ENCODE measurements around the gene C3orf20. TPM values are rescaled to one million over a fixed set of nuclear protein-coding genes. Genes with fewer than 3 reads are reported as not detected.

Gene C3orf20
- total RNA-seq, 1 donor from 2014 or later: not detected

DNA sequence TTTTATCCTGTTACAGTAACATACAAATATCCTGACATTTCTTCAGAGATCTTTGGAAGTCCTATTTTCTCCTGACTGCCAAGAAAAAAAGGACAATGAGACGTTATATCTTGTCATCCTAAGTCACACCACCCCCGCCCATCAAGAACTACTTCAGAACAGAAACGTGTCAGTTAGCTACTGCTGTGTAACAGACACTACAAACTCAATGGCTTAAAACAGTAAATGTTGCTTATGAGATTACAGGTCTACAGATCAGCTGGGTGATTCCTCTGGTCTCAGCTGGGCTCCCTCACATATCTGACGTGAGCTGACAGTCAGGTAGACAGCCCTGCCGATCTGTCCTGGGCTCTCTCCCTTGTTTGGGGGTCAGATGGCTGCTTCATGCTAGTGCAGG, 43.8 kb upstream of the C3orf20 start:
- TF ChIP-seq, protein P1, sequence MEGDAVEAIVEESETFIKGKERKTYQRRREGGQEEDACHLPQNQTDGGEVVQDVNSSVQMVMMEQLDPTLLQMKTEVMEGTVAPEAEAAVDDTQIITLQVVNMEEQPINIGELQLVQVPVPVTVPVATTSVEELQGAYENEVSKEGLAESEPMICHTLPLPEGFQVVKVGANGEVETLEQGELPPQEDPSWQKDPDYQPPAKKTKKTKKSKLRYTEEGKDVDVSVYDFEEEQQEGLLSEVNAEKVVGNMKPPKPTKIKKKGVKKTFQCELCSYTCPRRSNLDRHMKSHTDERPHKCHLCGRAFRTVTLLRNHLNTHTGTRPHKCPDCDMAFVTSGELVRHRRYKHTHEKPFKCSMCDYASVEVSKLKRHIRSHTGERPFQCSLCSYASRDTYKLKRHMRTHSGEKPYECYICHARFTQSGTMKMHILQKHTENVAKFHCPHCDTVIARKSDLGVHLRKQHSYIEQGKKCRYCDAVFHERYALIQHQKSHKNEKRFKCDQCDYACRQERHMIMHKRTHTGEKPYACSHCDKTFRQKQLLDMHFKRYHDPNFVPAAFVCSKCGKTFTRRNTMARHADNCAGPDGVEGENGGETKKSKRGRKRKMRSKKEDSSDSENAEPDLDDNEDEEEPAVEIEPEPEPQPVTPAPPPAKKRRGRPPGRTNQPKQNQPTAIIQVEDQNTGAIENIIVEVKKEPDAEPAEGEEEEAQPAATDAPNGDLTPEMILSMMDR (IDR thresholded peaks at IDR 0.05): no peak
- peaks cover 12% of the 10 kb centered on the region for H3K27me3 Mint-ChIP-seq (ENCODE audit: low read depth)
- H3K4me3 Mint-ChIP-seq (ENCODE audit: unreplicated experiment): no peak overlapping the region
- H3K27ac Mint-ChIP-seq (ENCODE audit: unreplicated experiment): no peak overlapping the region
- H3K9me3 Mint-ChIP-seq (ENCODE audit: low read depth): peaks cover 7% of the 10 kb centered on the region
- peaks cover 6% of the 10 kb centered on the region for H3K4me1 Mint-ChIP-seq (ENCODE audit: low read depth)
- DNase-seq (ENCODE audit: low spot score): no peak
- H3K36me3 Mint-ChIP-seq (ENCODE audit: low read depth): peaks cover 1% of the 10 kb centered on the region

DNA sequence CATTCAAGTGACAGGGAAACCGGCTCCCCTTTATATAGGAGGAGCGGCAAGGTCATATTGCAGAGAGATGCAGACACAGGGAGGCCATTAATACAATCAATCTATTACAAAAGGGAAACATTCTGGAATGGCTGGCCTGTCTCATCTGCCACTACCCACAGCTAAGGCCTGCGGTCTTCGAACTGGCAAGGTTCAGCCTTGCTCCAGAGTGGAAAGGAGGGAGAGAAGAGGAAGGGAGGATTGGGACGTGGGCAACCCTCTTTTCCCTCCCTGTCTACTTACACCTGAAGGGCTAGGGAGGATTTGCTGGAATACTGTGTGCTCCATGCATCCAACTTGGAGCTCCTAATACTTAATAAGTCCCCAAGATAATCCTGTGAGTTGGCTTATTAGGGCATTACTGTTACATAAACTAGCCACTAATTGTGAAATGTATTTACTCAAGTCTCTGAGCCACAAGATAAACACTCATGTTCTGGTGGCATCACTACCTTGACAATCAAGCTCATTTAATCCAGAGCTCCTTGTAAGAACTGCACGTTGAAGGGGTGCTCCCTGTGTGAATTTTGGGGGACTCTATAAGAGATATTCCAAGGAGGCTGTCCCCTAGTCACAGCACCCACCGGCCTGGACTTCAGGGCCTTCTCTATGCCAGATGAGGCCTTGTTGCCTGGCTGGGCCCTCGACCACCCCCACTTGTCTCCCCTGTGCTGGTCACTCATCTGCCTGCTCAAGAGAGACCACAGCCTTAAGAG, 43.1 kb upstream of the C3orf20 start:
- Mint-ChIP-seq H3K36me3 (ENCODE audit: low read depth) (peaks cover 1% of the 10 kb centered on the region), H3K4me3 (ENCODE audit: unreplicated experiment) (no peak overlapping the region), H3K27ac (ENCODE audit: unreplicated experiment) (no peak overlapping the region), H3K9me3 (ENCODE audit: low read depth) (peaks cover 7% of the 10 kb centered on the region), H3K4me1 (ENCODE audit: low read depth) (peaks cover 5% of the 10 kb centered on the region), H3K27me3 (ENCODE audit: low read depth) (peaks cover 17% of the 10 kb centered on the region)
- TF ChIP-seq, protein P1 (IDR thresholded peaks at IDR 0.05): no peak
- no peak for DNase-seq (ENCODE audit: low spot score)

DNA sequence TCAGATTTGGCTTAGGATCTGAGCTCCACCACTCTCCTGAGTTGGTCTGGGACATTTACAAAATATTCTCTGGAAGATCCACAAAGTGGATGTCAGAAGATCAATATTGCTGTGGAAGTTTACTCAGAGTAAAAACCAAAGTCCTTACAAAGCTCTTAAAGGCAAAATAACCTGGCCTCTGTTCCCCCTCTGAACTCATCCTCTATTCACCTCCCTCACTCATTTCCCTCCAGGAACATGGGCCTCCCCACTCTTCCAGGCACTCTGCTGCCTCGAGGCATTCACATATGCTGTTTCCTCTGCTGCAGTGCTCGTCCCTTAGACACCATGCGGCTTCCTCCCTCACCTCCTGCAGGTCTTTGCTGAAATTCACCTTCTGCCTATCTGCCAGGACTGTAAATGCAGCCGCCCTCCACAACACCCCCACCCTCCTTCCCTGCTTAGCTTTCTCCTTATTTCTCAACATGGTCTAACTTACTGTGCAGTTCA, 42.5 kb upstream of the C3orf20 start:
- H3K4me3 Mint-ChIP-seq (ENCODE audit: unreplicated experiment): no peak overlapping the region
- no peak for DNase-seq (ENCODE audit: low spot score)
- H3K36me3 Mint-ChIP-seq (ENCODE audit: low read depth): peaks cover 1% of the 10 kb centered on the region
- peaks cover 7% of the 10 kb centered on the region for H3K9me3 Mint-ChIP-seq (ENCODE audit: low read depth)
- peaks cover 21% of the 10 kb centered on the region for H3K27me3 Mint-ChIP-seq (ENCODE audit: low read depth)
- TF ChIP-seq, protein P1 (IDR thresholded peaks at IDR 0.05): no peak
- no peak overlapping the region for H3K27ac Mint-ChIP-seq (ENCODE audit: unreplicated experiment)
- H3K4me1 Mint-ChIP-seq (ENCODE audit: low read depth): no peaks in the 10 kb centered on the region

DNA sequence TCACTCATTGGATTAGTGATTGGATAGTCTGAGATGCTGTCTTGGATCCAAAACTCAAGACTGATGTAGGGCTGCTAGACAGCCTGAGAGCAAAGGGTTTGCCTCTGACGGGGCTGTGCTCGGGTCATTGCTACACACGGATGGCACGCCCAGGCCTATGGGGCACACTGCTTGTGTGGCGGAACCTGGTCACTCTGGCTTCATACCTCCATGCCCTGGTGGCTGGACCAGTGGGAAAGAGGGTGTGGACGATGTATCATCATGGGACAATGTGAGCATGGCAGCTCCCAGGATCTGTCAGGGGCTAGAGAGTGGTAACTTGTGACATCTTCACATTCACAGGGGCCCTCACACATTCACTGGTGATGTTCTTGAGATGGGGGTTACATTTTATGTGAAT, 41.5 kb upstream of the C3orf20 start:
- Mint-ChIP-seq H3K36me3 (ENCODE audit: low read depth) (peaks cover 1% of the 10 kb centered on the region), H3K27ac (ENCODE audit: unreplicated experiment) (no peak overlapping the region), H3K27me3 (ENCODE audit: low read depth) (peaks cover 30% of the 10 kb centered on the region), H3K4me3 (ENCODE audit: unreplicated experiment) (no peak overlapping the region), H3K4me1 (ENCODE audit: low read depth) (no peaks in the 10 kb centered on the region), H3K9me3 (ENCODE audit: low read depth) (peaks cover 2% of the 10 kb centered on the region)
- DNase-seq (ENCODE audit: low spot score): no peak
- TF ChIP-seq, protein P1 (IDR thresholded peaks at IDR 0.05): no peak

DNA sequence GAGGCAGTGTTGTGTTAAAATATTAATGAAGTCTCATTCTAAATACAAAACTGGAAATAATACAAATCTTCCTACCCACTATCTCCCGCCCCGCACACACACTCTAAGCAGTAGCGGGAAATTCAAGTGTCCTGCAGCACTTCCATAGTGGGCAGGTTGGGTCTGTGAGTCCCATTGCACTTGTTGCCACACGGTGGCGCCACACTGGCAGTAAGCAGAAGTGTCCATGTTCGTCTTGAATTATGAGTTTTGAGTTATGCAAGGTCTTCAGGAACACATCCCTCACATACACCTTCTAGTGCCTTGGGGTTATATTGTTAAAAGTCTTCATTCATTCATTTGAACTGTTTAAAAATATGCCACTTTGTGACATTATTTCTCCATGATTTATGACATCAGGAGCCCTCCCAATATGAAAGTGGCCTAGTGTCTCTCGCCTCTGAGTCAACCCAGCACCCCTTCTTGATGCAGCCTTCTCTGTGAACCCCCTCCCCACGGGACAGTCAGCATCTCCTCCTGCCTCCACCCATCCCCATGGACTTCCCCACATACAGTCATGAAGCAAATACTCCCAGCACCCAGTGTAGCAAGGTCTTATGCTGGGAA, 41.0 kb upstream of the C3orf20 start:
- TF ChIP-seq, protein P1 (IDR thresholded peaks at IDR 0.05): peak; percentile 80
- Mint-ChIP-seq H3K27me3 (ENCODE audit: low read depth) (peaks cover 32% of the 10 kb centered on the region), H3K9me3 (ENCODE audit: low read depth) (no peaks in the 10 kb centered on the region), H3K36me3 (ENCODE audit: low read depth) (peaks cover 1% of the 10 kb centered on the region), H3K4me1 (ENCODE audit: low read depth) (no peaks in the 10 kb centered on the region), H3K27ac (ENCODE audit: unreplicated experiment) (no peak overlapping the region), H3K4me3 (ENCODE audit: unreplicated experiment) (no peak overlapping the region)
- DNase-seq (ENCODE audit: low spot score): no peak

All from chondrocyte (in vitro differentiated cells).